ENCODE results near the gene GXYLT1.

- TF ChIP-seq POLR2AphosphoS5 (IDR thresholded peaks at IDR 0.05; ENCODE audit: low read depth, low read length): no peak
- TF ChIP-seq REST (IDR thresholded peaks at IDR 0.05; ENCODE audit: insufficient read depth in 1 of 2, low read depth in 2 of 2, low read length in 2 of 2): no peak
These were observed 112.7 kb downstream of the GXYLT1 start for GRCh38 chr12:42031847-42032564.

All from PFSK-1 (cell line).